Measurements from ENCODE around the gene CYP46A1. TPM values are rescaled to one million over a fixed set of nuclear protein-coding genes. Genes with fewer than 3 reads are reported as not detected.

The CYP46A1 gene
- total and polyA plus RNA-seq, 2 donors (not counting 1 experiment from before 2014, with no cell fraction given), result 0.11 to 0.33 TPM

- no peaks in the 10 kb centered on the region for H3K9me3 ChIP-seq (ENCODE audit: control insufficient read depth, insufficient read depth, low read depth, low read length)
- no peak overlapping the region for H2AFZ ChIP-seq (ENCODE audit: low read length)
- H3K79me2 ChIP-seq (ENCODE audit: control insufficient read depth, insufficient read depth, low read length), result no peaks in the 10 kb centered on the region
- no peak overlapping the region for H3K4me3 ChIP-seq (replicated peaks in 1 of 4; ENCODE audit: control extremely low read depth in 1 of 4, insufficient read depth in 1 of 4, low read depth in 3 of 4, low read length in 4 of 4)
- no peaks in the 10 kb centered on the region for H3K36me3 ChIP-seq (ENCODE audit: control insufficient read depth, insufficient read depth, low read length)
- no peaks in the 10 kb centered on the region for H3K27me3 ChIP-seq (ENCODE audit: control insufficient read depth, insufficient read depth, low read length)
- no peak for DNase-seq (ENCODE audit: low read depth in 2 of 2)
- H3K9ac ChIP-seq (ENCODE audit: insufficient read depth, low read length), result no peak overlapping the region
- H4K20me1 ChIP-seq (ENCODE audit: control insufficient read depth, extremely low read depth, insufficient read depth, low read length), result no peaks in the 10 kb centered on the region
- no peak overlapping the region for H3K27ac ChIP-seq (ENCODE audit: insufficient read depth, low read length)
- H3K4me2 ChIP-seq (ENCODE audit: extremely low read depth, insufficient read depth, low read length), result no peak overlapping the region
- peaks cover 20% of the 10 kb centered on the region for H3K4me1 ChIP-seq (ENCODE audit: control insufficient read depth, extremely low read depth, insufficient read depth, low read length)
- TF ChIP-seq EZH2 (IDR thresholded peaks at IDR 0.05; ENCODE audit: low read length, missing control alignments) (no peak), CTCF (conservative IDR thresholded peaks at IDR 0.05 in 1 of 2, IDR thresholded peaks at IDR 0.05 in 1 of 2; ENCODE audit: low read depth in 1 of 2, low read length in 2 of 2) (no peak)
These were observed 58.0 kb downstream of the CYP46A1 start for GRCh38 chr14:99742074-99742473.

- no peak overlapping the region for H3K9ac ChIP-seq (ENCODE audit: insufficient read depth, low read length)
- no peak overlapping the region for H3K27ac ChIP-seq (ENCODE audit: insufficient read depth, low read length)
- TF ChIP-seq CTCF (conservative IDR thresholded peaks at IDR 0.05 in 1 of 2, IDR thresholded peaks at IDR 0.05 in 1 of 2; ENCODE audit: low read depth in 1 of 2, low read length in 2 of 2), result no peak
- TF ChIP-seq EZH2 (IDR thresholded peaks at IDR 0.05; ENCODE audit: low read length, missing control alignments), result no peak
- no peak for DNase-seq (ENCODE audit: low read depth in 2 of 2)
- H3K27me3 ChIP-seq (ENCODE audit: control insufficient read depth, insufficient read depth, low read length), result no peaks in the 10 kb centered on the region
- H3K4me2 ChIP-seq (ENCODE audit: extremely low read depth, insufficient read depth, low read length), result no peak overlapping the region
- H4K20me1 ChIP-seq (ENCODE audit: control insufficient read depth, extremely low read depth, insufficient read depth, low read length), result no peaks in the 10 kb centered on the region
- no peaks in the 10 kb centered on the region for H3K9me3 ChIP-seq (ENCODE audit: control insufficient read depth, insufficient read depth, low read depth, low read length)
- no peak overlapping the region for H3K4me3 ChIP-seq (replicated peaks in 1 of 4; ENCODE audit: control extremely low read depth in 1 of 4, insufficient read depth in 1 of 4, low read depth in 3 of 4, low read length in 4 of 4)
- peaks cover 18% of the 10 kb centered on the region for H3K4me1 ChIP-seq (ENCODE audit: control insufficient read depth, extremely low read depth, insufficient read depth, low read length)
- H3K79me2 ChIP-seq (ENCODE audit: control insufficient read depth, insufficient read depth, low read length), result no peaks in the 10 kb centered on the region
- no peak overlapping the region for H2AFZ ChIP-seq (ENCODE audit: low read length)
- H3K36me3 ChIP-seq (ENCODE audit: control insufficient read depth, insufficient read depth, low read length), result no peaks in the 10 kb centered on the region
These were observed 58.7 kb downstream of the CYP46A1 start for GRCh38 chr14:99742509-99743487.

- no peak overlapping the region for H3K4me2 ChIP-seq (ENCODE audit: extremely low read depth, insufficient read depth, low read length)
These were observed 60.2 kb downstream of the CYP46A1 start for GRCh38 chr14:99744199-99744872.

More at GRCh38 chr14:99744199-99744872, 60.2 kb downstream of the CYP46A1 start:
- H3K9ac ChIP-seq (ENCODE audit: insufficient read depth, low read length), result no peak overlapping the region
- H3K27ac ChIP-seq (ENCODE audit: insufficient read depth, low read length), result peak overlapping the region; percentile 45
- H3K4me1 ChIP-seq (ENCODE audit: control insufficient read depth, extremely low read depth, insufficient read depth, low read length), result peaks cover 18% of the 10 kb centered on the region
- no peak overlapping the region for H3K4me3 ChIP-seq (replicated peaks in 1 of 4; ENCODE audit: control extremely low read depth in 1 of 4, insufficient read depth in 1 of 4, low read depth in 3 of 4, low read length in 4 of 4)
- no peaks in the 10 kb centered on the region for H3K27me3 ChIP-seq (ENCODE audit: control insufficient read depth, insufficient read depth, low read length)
- H3K36me3 ChIP-seq (ENCODE audit: control insufficient read depth, insufficient read depth, low read length), result no peaks in the 10 kb centered on the region
- H3K9me3 ChIP-seq (ENCODE audit: control insufficient read depth, insufficient read depth, low read depth, low read length), result no peaks in the 10 kb centered on the region
- peak in 1 of 2 donors; percentile 88 for DNase-seq (ENCODE audit: low read depth in 2 of 2)
- H2AFZ ChIP-seq (ENCODE audit: low read length), result no peak overlapping the region
- no peaks in the 10 kb centered on the region for H3K79me2 ChIP-seq (ENCODE audit: control insufficient read depth, insufficient read depth, low read length)
- TF ChIP-seq CTCF (conservative IDR thresholded peaks at IDR 0.05 in 1 of 2, IDR thresholded peaks at IDR 0.05 in 1 of 2; ENCODE audit: low read depth in 1 of 2, low read length in 2 of 2) (no peak), EZH2 (IDR thresholded peaks at IDR 0.05; ENCODE audit: low read length, missing control alignments) (no peak)
- H4K20me1 ChIP-seq (ENCODE audit: control insufficient read depth, extremely low read depth, insufficient read depth, low read length), result no peaks in the 10 kb centered on the region
